Measurements from ENCODE around the gene RETREG3. TPM values are rescaled to one million over a fixed set of nuclear protein-coding genes. Genes with fewer than 3 reads are reported as not detected.

Gene RETREG3
- 10 to 100 TPM; 27.1 to 40.2 (median 32.8) TPM for total RNA-seq

GRCh38 chr17:42609182-42609813 lies at the start of gene RETREG3, which contains the start of gene TUBG1:
TSS of gene RETREG3 (minus strand) at chr17:42609374. CDS start at chr17:42609324, 50 bp downstream.
TSS of gene TUBG1 (plus strand) at chr17:42609683. CDS start at chr17:42609738, 55 bp downstream.
- Histone ChIP-seq H3K4me1 (replicated peaks in 1 of 2) (peaks cover 3 to 12% of the 10 kb centered on the region in 2 donors), H3K27ac (peak within 1 kb of the TSS; percentile 86 to 90), H3K4me3 (peak within 1 kb of the TSS; percentile 64 to 90 (median 82))
- 0% methylated on average over 2 to 8 of the region's 66 CpGs; no CpG with 5 or more reads in 7 of the 10 experiments for WGBS, 10 experiments
- in situ Hi-C loops (cut with MboI; ENCODE audit: low pct_unique_long_range_greater_than_20kb in 2 of 9, low sequenced_read_pairs in 9 of 9, unreplicated experiment in 9 of 9) = no loop called here
- ATAC-seq (replicated peaks in 6 of 8) = peak; percentile 83 to 94 (median 91)

GRCh38 chr17:42657824-42658588 lies 48.8 kb upstream of the RETREG3 start:
- H3K4me1 ChIP-seq (replicated peaks in 1 of 2) = peaks cover 7 to 16% of the 10 kb centered on the region in 2 donors
- no peak overlapping the region for H3K27ac ChIP-seq
- WGBS, 10 experiments = 60 to 100% (median 93%) methylated on average over 2 to 9 of the region's 9 CpGs
- no peak overlapping the region for H3K4me3 ChIP-seq
- in situ Hi-C loops (cut with MboI; ENCODE audit: low pct_unique_long_range_greater_than_20kb in 2 of 9, low sequenced_read_pairs in 9 of 9, unreplicated experiment in 9 of 9) = no loop called here
- no peak for ATAC-seq (replicated peaks in 6 of 8)

- Histone ChIP-seq H3K27ac (no peak overlapping the region), H3K4me3 (no peak overlapping the region), H3K4me1 (replicated peaks in 1 of 2) (peaks cover 5 to 11% of the 10 kb centered on the region in 2 donors)
- in situ Hi-C loops (cut with MboI; ENCODE audit: low pct_unique_long_range_greater_than_20kb in 2 of 9, low sequenced_read_pairs in 9 of 9, unreplicated experiment in 9 of 9) = no loop called here
- WGBS, 10 experiments = 0 to 100% (median 70%) methylated on average over 1 to 2 of the region's 2 CpGs; no CpG with 5 or more reads in 2 of the 10 experiments
- ATAC-seq (replicated peaks in 6 of 8) = no peak
These were observed 46.4 kb upstream of the RETREG3 start for GRCh38 chr17:42655528-42655927.

GRCh38 chr17:42653179-42654124 lies 44.3 kb upstream of the RETREG3 start:
- 2 to 94% (median 50%) methylated on average over 1 to 14 of the region's 42 CpGs; no CpG with 5 or more reads in 1 of the 10 experiments for WGBS, 10 experiments
- in situ Hi-C loops (cut with MboI; ENCODE audit: low pct_unique_long_range_greater_than_20kb in 2 of 9, low sequenced_read_pairs in 9 of 9, unreplicated experiment in 9 of 9) = no loop called here
- no peak overlapping the region for H3K27ac ChIP-seq

GRCh38 chr17:42651392-42651791 lies 42.2 kb upstream of the RETREG3 start:
- H3K4me1 ChIP-seq (replicated peaks in 1 of 2) = peaks cover 0 to 6% of the 10 kb centered on the region in 2 donors
- H3K27ac ChIP-seq = no peak overlapping the region
- no peak for ATAC-seq (replicated peaks in 6 of 8)
- in situ Hi-C loops (cut with MboI; ENCODE audit: low pct_unique_long_range_greater_than_20kb in 2 of 9, low sequenced_read_pairs in 9 of 9, unreplicated experiment in 9 of 9) = no loop called here
- WGBS, 10 experiments = 0 to 100% (median 76%) methylated on average over 1 to 3 of the region's 4 CpGs; no CpG with 5 or more reads in 4 of the 10 experiments
- H3K4me3 ChIP-seq = no peak overlapping the region

More at GRCh38 chr17:42653179-42654124, 44.3 kb upstream of the RETREG3 start:
- Histone ChIP-seq H3K4me1 (replicated peaks in 1 of 2) (peaks cover 0 to 6% of the 10 kb centered on the region in 2 donors), H3K4me3 (no peak overlapping the region)
- peak in 6 of 8 experiments; percentile 26 to 90 (median 60) for ATAC-seq (replicated peaks in 6 of 8)

GRCh38 chr17:42647778-42648177 lies 38.6 kb upstream of the RETREG3 start:
- in situ Hi-C loops (cut with MboI; ENCODE audit: low pct_unique_long_range_greater_than_20kb in 2 of 9, low sequenced_read_pairs in 9 of 9, unreplicated experiment in 9 of 9) = no loop called here
- Histone ChIP-seq H3K4me1 (replicated peaks in 1 of 2) (peaks cover 0 to under 1% of the 10 kb centered on the region in 2 donors), H3K27ac (no peak overlapping the region), H3K4me3 (no peak overlapping the region)
- 83 to 100% (median 94%) methylated on average over 1 to 5 of the region's 5 CpGs; no CpG with 5 or more reads in 1 of the 10 experiments for WGBS, 10 experiments
- ATAC-seq (replicated peaks in 6 of 8) = no peak

- no peak overlapping the region for H3K4me3 ChIP-seq
- peak in 5 of 8 experiments; percentile 50 to 85 (median 72) for ATAC-seq (replicated peaks in 6 of 8)
These were observed 33.2 kb upstream of the RETREG3 start for GRCh38 chr17:42642336-42642735.

GRCh38 chr17:42640121-42640520 lies 30.9 kb upstream of the RETREG3 start:
- in situ Hi-C loops (cut with MboI; ENCODE audit: low pct_unique_long_range_greater_than_20kb in 2 of 9, low sequenced_read_pairs in 9 of 9, unreplicated experiment in 9 of 9) = no loop called here

More at GRCh38 chr17:42642336-42642735, 33.2 kb upstream of the RETREG3 start:
- H3K4me1 ChIP-seq (replicated peaks in 1 of 2) = peaks cover 0 to 8% of the 10 kb centered on the region in 2 donors
- H3K27ac ChIP-seq = no peak overlapping the region
- 0 to 33% (median 27%) methylated on average over 1 to 2 of the region's 2 CpGs; no CpG with 5 or more reads in 6 of the 10 experiments for WGBS, 10 experiments
- in situ Hi-C loops (cut with MboI; ENCODE audit: low pct_unique_long_range_greater_than_20kb in 2 of 9, low sequenced_read_pairs in 9 of 9, unreplicated experiment in 9 of 9) = no loop called here

GRCh38 chr17:42639525-42640113 lies 30.4 kb upstream of the RETREG3 start:
- WGBS, 10 experiments = 68 to 100% (median 89%) methylated on average over 1 to 6 of the region's 7 CpGs; no CpG with 5 or more reads in 2 of the 10 experiments
- H3K27ac ChIP-seq = no peak overlapping the region
- H3K4me3 ChIP-seq = no peak overlapping the region
- H3K4me1 ChIP-seq (replicated peaks in 1 of 2) = peaks cover 0 to 8% of the 10 kb centered on the region in 2 donors
- in situ Hi-C loops (cut with MboI; ENCODE audit: low pct_unique_long_range_greater_than_20kb in 2 of 9, low sequenced_read_pairs in 9 of 9, unreplicated experiment in 9 of 9) = no loop called here
- no peak for ATAC-seq (replicated peaks in 6 of 8)

More at GRCh38 chr17:42640121-42640520, 30.9 kb upstream of the RETREG3 start:
- Histone ChIP-seq H3K4me3 (no peak overlapping the region), H3K4me1 (replicated peaks in 1 of 2) (peaks cover 0 to 8% of the 10 kb centered on the region in 2 donors), H3K27ac (no peak overlapping the region)
- no peak for ATAC-seq (replicated peaks in 6 of 8)
- 40 to 93% (median 80%) methylated on average over 1 to 4 of the region's 4 CpGs; no CpG with 5 or more reads in 1 of the 10 experiments for WGBS, 10 experiments

- Histone ChIP-seq H3K4me1 (replicated peaks in 1 of 2) (no peaks in the 10 kb centered on the region), H3K4me3 (no peak overlapping the region), H3K27ac (no peak overlapping the region)
- 47 to 100% (median 60%) methylated on average over 1 to 5 of the region's 9 CpGs; no CpG with 5 or more reads in 2 of the 10 experiments for WGBS, 10 experiments
- in situ Hi-C loops (cut with MboI; ENCODE audit: low pct_unique_long_range_greater_than_20kb in 2 of 9, low sequenced_read_pairs in 9 of 9, unreplicated experiment in 9 of 9) = no loop called here
- ATAC-seq (replicated peaks in 6 of 8) = no peak
These were observed 23.8 kb upstream of the RETREG3 start for GRCh38 chr17:42632949-42633444.

- no peak for ATAC-seq (replicated peaks in 6 of 8)
- Histone ChIP-seq H3K4me1 (replicated peaks in 1 of 2) (no peaks in the 10 kb centered on the region), H3K4me3 (no peak overlapping the region), H3K27ac (no peak overlapping the region)
- in situ Hi-C loops (cut with MboI; ENCODE audit: low pct_unique_long_range_greater_than_20kb in 2 of 9, low sequenced_read_pairs in 9 of 9, unreplicated experiment in 9 of 9) = no loop called here
- 31 to 100% (median 60%) methylated on average over 1 to 3 of the region's 3 CpGs; no CpG with 5 or more reads in 1 of the 10 experiments for WGBS, 10 experiments
These were observed 20.3 kb upstream of the RETREG3 start for GRCh38 chr17:42629411-42630009.
